ENCODE data around the gene PPP1R7.

Gene PPP1R7

DNA sequence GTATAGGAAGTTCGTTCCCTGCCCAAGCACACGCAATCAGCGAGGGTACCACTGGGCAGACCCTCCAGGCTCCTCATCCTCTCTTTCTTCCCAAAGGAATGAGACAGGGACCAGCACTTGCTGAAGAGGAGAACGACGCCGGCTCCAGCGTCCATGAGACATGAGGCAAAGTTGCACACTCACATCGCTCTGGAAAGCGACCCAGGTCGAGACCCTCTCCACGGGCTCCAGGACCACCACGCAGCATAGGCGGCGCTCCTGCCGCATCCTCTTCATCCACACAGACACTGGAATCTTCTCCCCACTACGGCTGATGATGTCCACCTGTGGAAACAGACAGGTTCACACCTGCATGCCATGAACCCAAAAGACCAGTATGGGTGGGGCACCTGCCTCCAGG lies 11.8 kb upstream of the PPP1R7 start:
- DNase-seq (ENCODE audit: low spot score): no peak
- TF ChIP-seq, protein P1, sequence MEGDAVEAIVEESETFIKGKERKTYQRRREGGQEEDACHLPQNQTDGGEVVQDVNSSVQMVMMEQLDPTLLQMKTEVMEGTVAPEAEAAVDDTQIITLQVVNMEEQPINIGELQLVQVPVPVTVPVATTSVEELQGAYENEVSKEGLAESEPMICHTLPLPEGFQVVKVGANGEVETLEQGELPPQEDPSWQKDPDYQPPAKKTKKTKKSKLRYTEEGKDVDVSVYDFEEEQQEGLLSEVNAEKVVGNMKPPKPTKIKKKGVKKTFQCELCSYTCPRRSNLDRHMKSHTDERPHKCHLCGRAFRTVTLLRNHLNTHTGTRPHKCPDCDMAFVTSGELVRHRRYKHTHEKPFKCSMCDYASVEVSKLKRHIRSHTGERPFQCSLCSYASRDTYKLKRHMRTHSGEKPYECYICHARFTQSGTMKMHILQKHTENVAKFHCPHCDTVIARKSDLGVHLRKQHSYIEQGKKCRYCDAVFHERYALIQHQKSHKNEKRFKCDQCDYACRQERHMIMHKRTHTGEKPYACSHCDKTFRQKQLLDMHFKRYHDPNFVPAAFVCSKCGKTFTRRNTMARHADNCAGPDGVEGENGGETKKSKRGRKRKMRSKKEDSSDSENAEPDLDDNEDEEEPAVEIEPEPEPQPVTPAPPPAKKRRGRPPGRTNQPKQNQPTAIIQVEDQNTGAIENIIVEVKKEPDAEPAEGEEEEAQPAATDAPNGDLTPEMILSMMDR (IDR thresholded peaks at IDR 0.05; ENCODE audit: borderline replicate concordance, control extremely low read depth, extremely low read depth, insufficient read depth, missing control alignments): no peak
- in situ Hi-C loops (cut with MboI; ENCODE audit: low sequenced_read_pairs, unreplicated experiment): no loop called here

DNA sequence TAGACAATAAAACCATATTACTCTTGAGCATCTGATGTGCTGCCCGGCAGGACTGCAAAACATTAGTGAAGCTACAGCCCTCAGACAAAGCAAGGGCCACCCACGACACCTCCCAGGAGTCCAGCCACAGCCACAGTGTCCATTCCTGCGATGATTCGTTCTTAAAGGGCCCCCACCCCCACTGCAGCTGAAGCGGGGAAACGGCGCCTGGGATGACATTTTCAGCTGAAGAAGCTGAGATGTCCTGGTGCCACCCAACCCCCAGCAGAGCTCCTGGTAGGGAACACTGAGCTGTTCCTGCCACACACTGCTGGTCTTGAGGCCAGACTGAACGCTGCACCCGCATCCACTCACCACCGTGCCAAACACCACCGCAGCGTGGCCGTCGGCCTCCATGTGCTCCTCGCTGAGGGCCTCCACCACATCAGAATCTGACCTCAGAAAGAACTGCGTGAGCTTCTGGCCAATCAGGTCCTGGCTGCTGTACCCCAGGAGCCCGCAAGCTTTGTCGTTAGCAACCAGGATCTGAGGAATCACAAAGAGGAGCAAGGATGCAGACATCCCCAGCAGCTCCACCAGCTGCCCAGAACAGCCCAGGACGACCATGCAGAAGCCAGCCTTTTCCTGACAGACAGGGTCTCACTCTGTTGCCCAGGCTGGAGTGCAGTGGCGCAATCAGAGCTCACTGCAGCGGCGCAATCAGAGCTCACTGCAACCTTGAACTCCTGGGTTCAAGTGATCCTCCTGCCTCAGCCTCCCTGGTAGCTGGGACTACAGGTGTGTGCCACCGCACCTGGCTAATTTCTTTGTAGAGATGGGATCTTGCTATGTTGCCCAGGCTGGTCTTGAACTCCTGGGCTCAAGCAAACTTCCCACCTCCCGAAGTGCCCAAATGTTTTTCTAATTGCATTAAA lies 10.5 kb upstream of the PPP1R7 start:
- TF ChIP-seq, protein P1 (IDR thresholded peaks at IDR 0.05; ENCODE audit: borderline replicate concordance, control extremely low read depth, extremely low read depth, insufficient read depth, missing control alignments): no peak
- no peak for DNase-seq (ENCODE audit: low spot score)
- in situ Hi-C loops (cut with MboI; ENCODE audit: low sequenced_read_pairs, unreplicated experiment): no loop called here

DNA sequence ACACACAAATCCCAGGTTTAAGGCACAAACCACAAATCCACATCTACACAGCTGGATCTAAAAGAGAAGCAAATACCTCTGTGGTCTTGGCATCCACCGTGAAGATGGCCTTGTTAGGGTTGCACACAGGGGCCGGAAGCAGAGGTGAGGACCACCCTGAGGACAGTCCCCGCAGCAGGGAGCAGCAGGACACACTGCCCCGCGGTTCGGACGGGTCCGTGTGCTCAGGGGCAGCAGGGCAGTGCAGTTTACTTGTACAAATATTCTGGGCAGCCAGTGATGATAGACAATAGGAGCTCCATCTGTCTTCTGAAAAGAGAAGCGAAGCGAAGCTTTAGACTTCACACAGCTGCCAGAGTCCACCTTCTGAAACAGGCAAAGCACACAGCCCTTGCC lies 9.8 kb upstream of the PPP1R7 start:
- in situ Hi-C loops (cut with MboI; ENCODE audit: low sequenced_read_pairs, unreplicated experiment): no loop called here
- DNase-seq (ENCODE audit: low spot score): no peak
- TF ChIP-seq, protein P1 (IDR thresholded peaks at IDR 0.05; ENCODE audit: borderline replicate concordance, control extremely low read depth, extremely low read depth, insufficient read depth, missing control alignments): no peak

DNA sequence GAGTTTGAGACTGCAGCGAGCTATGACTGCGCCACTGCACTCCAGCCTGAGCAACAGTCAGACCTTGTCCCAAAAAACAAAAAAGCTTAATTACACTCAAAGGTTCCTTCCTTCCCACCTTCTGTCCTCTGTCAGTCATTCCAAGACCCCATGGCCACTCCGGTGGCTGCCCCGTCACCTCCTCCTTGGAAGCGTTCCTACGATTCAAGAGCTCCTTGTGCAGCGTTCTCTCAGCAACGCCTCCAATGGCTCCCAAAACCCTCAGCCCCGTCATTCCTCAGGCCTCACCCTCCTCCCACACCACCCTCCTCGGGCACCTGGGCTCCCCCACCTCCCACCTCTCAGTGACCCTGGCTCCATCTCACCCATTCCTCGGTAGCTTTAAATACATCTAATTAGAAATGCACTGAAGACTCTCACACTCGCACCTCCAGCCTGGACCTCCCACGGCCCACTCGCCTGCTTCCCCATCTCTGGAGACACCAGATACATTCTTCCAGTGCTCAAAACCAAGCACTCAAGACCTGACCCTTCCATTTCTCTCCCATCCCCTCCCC lies 9.0 kb upstream of the PPP1R7 start:
- in situ Hi-C loops (cut with MboI; ENCODE audit: low sequenced_read_pairs, unreplicated experiment): no loop called here
- DNase-seq (ENCODE audit: low spot score): no peak
- TF ChIP-seq, protein P1 (IDR thresholded peaks at IDR 0.05; ENCODE audit: borderline replicate concordance, control extremely low read depth, extremely low read depth, insufficient read depth, missing control alignments): no peak

DNA sequence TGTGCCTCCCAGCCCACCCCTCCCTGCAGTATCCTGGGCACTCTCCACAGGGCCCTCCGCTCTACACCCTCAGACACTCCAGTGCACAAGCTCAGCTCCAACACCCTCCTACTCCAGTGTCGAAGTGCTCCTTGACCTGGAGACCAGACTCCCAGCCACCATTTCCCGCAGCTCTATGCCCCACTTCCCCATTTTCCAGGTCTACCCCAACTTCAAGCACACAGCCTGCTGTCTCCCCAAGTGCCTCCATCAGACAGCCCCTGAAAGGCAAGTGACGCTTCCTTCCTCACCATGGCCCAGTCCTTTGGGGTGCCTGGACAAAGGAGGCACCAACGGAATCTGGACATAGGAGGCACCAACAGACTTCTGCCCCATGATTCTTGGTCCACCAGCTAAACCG lies 8.2 kb upstream of the PPP1R7 start:
- DNase-seq (ENCODE audit: low spot score): no peak
- TF ChIP-seq, protein P1 (IDR thresholded peaks at IDR 0.05; ENCODE audit: borderline replicate concordance, control extremely low read depth, extremely low read depth, insufficient read depth, missing control alignments): no peak
- in situ Hi-C loops (cut with MboI; ENCODE audit: low sequenced_read_pairs, unreplicated experiment): no loop called here

DNA sequence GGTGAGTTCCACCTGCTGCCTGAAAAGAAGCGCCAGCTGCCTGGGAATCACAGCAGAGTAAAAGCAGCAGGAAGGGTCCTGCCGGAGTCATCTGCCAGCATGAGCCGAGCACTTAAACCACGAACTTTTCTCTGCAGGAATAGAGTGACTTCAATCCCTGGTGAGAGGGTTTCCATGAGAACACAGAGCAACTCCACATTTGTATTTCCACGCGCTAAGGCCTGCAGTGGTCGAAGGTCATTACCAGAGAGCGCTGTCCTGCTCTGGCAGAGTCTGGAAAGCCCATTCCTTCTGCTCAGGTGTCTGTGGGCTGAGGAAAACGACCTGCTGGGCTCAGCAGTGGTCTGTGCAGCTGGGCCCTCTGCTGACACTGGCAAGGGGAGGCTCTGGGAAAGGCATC lies 7.7 kb upstream of the PPP1R7 start:
- TF ChIP-seq, protein P1 (IDR thresholded peaks at IDR 0.05; ENCODE audit: borderline replicate concordance, control extremely low read depth, extremely low read depth, insufficient read depth, missing control alignments): no peak
- in situ Hi-C loops (cut with MboI; ENCODE audit: low sequenced_read_pairs, unreplicated experiment): no loop called here

More for the DNA sequence above, 7.7 kb upstream of the PPP1R7 start:
- no peak for DNase-seq (ENCODE audit: low spot score)

Data from GM13976 (cell line).